ENCODE data around the gene JAK3. TPM values are rescaled to one million over a fixed set of nuclear protein-coding genes. Genes with fewer than 3 reads are reported as not detected.

The JAK3 gene
- total RNA-seq, 2 experiments from 2014 or later: 200 to 217 TPM

DNA sequence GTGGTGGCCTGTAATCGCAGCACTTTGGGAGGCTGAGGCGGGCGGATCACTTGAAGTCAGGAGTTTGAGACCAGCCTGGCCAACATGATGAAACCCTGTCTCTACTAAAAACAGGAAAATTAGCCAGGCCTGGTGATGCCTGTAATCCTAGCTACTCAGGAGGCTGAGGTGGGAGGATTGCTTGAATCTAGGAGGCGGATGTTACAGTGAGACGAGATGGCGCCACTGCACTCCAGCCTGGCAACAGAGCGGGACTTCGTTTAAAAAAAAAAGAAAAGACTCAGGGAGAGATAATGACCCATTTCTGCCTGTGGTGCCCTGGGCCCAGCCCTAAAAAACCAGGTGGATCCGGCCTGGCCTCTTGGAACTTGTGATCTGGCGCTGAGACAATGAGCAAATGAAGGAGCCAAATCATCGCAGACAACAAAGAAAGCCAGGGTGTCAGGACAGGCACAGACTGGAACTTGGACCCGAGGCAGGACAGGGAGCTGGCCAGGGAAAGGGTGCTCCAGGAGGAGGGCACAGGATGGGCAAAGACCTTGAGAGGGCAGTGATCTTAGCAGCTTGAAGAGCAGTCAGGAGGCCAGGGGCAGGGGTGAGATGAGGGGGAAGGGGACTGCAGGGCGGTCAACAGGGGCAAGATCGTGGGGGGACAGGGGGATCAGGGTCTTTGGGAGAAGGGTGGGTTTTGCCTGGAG is 962 bp upstream of the JAK3 start:
- Mint-ChIP-seq H3K27me3 (peaks cover 2% of the 10 kb centered on the region), H3K4me1 (ENCODE audit: low read depth) (peaks cover 56% of the 10 kb centered on the region), H3K36me3 (peaks cover 24% of the 10 kb centered on the region), H3K4me3 (peak overlapping the region; percentile 93), H3K9me3 (peaks cover 4% of the 10 kb centered on the region), H3K27ac (peak overlapping the region; percentile 97)
- ChIA-PET POLR2A (interaction anchor here (0.5 to 6.8 kb wide), 6 partner anchors 14 to 464 kb away, joined by 3 to 99 read pairs (median 4); partner anchors contain the start of genes CCDC124 and RPL18A), CTCF (interaction anchor here (1.0 to 5.9 kb wide), 3 partner anchors 11 to 88 kb away, joined by 3 to 63 read pairs (median 9); partner anchors contain the start of genes CCDC124 and RPL18A)
- DNase-seq: peak; percentile 49
- intact Hi-C loops (cut with micrococcal nuclease): loop anchor here (1.0 kb wide), 1 partner anchor 11 kb away; the partner anchor contains the start of gene RPL18A

DNA sequence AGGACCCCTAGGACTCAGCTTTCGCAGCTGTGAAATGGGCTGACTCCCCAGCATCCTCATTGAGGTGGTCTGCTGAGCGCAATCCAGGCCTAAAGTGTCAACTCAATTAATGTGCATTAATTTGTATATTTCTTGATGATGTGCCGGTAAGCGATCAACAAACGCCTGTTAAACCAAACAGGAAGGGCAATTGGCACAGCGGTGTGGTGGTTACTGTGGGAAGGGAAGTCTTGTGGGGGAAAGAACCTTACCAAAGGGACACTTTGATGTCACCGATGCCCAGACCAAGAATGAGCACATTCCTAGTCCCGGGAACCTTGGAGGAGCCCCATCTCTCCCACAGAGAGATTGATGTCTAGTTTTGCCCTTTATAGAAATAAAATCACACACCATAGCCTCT is 1.6 kb downstream of the JAK3 start:
- H3K36me3 Mint-ChIP-seq: peaks cover 39% of the 10 kb centered on the region
- CTCF ChIA-PET: interaction anchor here (0.6 to 5.9 kb wide), 4 partner anchors 9 to 158 kb away, joined by 3 to 63 read pairs (median 8); partner anchors contain the start of genes CCDC124 and RPL18A
- POLR2A ChIA-PET: interaction anchor here (0.7 to 6.8 kb wide), 4 partner anchors 13 to 22 kb away, joined by 3 to 99 read pairs (median 4); partner anchors contain the start of gene RPL18A
- no peaks in the 10 kb centered on the region for H3K9me3 Mint-ChIP-seq
- H3K27me3 Mint-ChIP-seq: peaks cover 2% of the 10 kb centered on the region
- peak overlapping the region; percentile 93 for H3K4me3 Mint-ChIP-seq
- peak; percentile 66 for DNase-seq
- H3K27ac Mint-ChIP-seq: peak overlapping the region; percentile 97
- peaks cover 54% of the 10 kb centered on the region for H3K4me1 Mint-ChIP-seq (ENCODE audit: low read depth)
- intact Hi-C loops (cut with micrococcal nuclease): loop anchor here (2.0 kb wide), 1 partner anchor 49 kb away; no protein-coding TSS in a partner anchor

DNA sequence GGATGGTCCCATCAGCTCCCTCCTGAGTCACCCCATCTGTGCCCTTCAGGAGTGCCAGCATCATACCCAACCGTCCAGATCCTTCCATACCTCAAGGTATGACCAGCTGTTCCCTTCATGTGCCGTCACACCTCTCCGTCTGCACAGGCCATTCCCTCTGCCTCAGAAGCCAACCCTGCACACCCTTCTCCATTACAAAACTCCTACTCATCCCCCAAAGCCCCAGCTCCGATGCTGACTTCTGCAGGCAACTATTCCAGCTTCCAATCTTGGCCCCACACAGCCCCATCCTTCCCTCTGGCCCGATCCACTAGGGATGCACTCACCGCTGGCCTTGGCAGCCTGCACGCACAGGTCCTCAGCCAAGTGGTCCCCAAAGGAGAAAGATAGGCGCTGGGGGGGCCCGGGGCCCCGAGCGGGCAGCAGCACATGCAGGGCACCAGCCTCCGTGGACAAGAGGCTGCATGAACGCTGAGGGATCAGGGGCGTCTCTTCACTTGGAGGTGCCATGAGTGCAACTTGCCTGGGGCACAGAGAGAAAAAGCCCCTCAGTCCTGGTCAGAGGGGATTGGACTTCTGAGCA is 3.8 kb downstream of the JAK3 start:
- Mint-ChIP-seq H3K27ac (peak overlapping the region; percentile 97), H3K27me3 (peaks cover 2% of the 10 kb centered on the region), H3K9me3 (no peaks in the 10 kb centered on the region), H3K4me1 (ENCODE audit: low read depth) (peaks cover 46% of the 10 kb centered on the region), H3K4me3 (no peak overlapping the region), H3K36me3 (peaks cover 55% of the 10 kb centered on the region)
- no peak for DNase-seq
- CTCF ChIA-PET: interaction anchor here (0.6 to 2.7 kb wide), 2 partner anchors 11 to 378 kb away, joined by 3 to 11 read pairs; no protein-coding TSS in a partner anchor
- intact Hi-C loops (cut with micrococcal nuclease): no loop called here
- POLR2A ChIA-PET: no interaction called here

DNA sequence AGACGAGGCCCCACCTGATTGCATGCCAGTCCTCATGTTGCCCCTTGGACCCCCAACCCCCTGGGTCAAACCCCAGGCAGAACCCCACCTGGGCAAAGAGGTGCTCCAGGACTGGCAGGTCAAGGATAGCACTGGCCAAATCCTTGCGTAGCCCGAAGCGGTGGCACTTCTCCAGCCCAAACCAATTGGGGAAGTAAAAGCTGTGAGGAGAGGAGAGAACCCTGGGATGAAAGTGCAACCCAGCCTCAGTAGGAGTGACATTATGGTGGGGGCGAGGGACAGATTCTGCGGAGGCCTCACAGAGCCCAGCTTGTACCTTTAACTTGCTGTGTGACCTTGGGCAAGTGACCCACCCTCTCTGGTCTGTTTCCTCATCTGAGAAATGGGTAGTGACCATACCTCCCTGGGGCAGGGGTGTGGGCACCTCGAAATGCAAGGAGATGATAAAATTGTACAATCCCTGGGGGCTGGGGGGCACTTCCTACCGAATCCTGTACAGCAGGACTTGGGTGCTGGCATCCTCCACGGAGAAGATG is 4.4 kb downstream of the JAK3 start:
- Mint-ChIP-seq H3K9me3 (no peaks in the 10 kb centered on the region), H3K27me3 (peaks cover 2% of the 10 kb centered on the region), H3K36me3 (peaks cover 59% of the 10 kb centered on the region), H3K4me1 (ENCODE audit: low read depth) (peaks cover 43% of the 10 kb centered on the region), H3K4me3 (no peak overlapping the region), H3K27ac (peak overlapping the region; percentile 97)
- POLR2A ChIA-PET: no interaction called here
- no peak for DNase-seq
- CTCF ChIA-PET: interaction anchor here (0.6 to 2.7 kb wide), 2 partner anchors 12 to 377 kb away, joined by 3 to 11 read pairs; no protein-coding TSS in a partner anchor
- intact Hi-C loops (cut with micrococcal nuclease): no loop called here

DNA sequence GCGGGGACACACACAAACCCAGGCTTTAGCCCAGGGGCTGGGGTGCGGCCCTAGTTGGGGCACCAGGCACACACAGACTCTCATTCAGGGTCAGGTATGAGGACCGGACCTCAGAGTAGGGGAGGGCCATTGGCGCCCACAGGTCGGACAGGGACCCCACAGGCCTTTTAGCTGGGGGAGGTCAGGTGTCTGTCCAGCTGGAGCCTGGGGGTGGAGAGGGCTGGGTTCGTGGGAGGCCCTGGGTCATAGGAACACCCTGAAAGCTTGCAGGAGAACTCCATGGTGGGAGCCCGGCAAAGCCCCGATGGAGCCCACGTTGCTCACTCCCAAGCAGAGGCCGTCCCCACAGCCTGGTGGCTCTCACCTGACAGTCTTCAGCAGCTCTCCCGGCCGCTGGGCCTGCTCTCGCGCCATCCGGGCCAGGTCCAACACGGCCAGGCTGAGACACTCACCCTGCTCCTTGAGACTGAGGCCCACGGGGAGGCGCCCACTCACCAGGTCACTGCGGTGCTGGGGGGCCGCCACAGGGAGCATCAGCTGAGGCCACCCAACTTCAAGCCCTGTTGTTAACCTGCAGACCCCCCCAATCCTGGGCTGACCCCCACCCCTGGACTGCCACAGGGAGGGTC is 5.0 kb downstream of the JAK3 start:
- no peak overlapping the region for H3K4me3 Mint-ChIP-seq
- H3K36me3 Mint-ChIP-seq: peaks cover 63% of the 10 kb centered on the region
- ChIA-PET POLR2A (no interaction called here), CTCF (no interaction called here)
- intact Hi-C loops (cut with micrococcal nuclease): no loop called here
- H3K27ac Mint-ChIP-seq: no peak overlapping the region
- H3K9me3 Mint-ChIP-seq: no peaks in the 10 kb centered on the region
- no peak for DNase-seq
- H3K27me3 Mint-ChIP-seq: peaks cover under 1% of the 10 kb centered on the region
- H3K4me1 Mint-ChIP-seq (ENCODE audit: low read depth): peaks cover 38% of the 10 kb centered on the region

DNA sequence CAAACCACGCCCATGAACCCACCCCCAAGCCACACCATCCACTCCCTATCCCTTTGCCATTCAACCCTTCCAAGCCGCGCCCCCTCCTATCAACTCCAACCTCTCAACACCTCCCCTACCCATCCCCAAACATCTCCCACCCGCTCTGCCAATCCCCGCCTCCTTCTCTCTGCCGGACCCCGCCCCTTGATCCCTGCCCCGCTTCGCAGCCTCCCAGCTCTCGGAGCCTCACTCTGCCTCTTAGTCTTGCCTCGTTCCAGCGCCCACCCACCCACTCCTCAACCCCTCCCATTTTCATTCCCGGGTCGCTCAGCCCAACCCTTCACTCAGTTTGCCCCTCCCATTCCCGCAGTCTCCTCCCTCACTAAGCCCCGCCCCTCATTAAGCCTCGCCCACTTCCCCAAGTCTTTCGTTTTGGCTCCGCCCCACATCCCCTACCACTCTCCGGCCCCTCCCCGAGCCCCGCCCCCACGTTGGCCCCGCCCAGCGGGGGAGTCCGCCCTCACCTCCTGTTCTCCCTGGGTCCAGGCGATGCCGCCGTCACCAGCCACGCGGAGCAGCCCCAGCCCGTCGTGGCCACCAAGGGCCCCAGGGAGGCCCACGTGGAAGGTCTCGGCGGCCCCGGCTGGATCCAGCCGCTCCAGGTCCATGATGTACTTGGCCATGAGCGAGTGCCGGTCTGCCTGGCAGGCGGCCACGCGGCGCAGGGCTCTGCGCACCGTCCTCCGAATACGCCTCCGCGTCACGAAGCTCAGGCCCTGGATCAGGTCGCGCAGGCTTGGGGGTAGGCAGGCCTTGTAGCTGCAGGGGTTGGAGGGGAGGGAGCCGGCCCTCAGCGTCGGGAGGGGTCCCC is 5.7 kb downstream of the JAK3 start:
- Mint-ChIP-seq H3K27me3 (no peaks in the 10 kb centered on the region), H3K27ac (no peak overlapping the region), H3K4me1 (ENCODE audit: low read depth) (peaks cover 38% of the 10 kb centered on the region), H3K4me3 (no peak overlapping the region), H3K9me3 (no peaks in the 10 kb centered on the region), H3K36me3 (peaks cover 66% of the 10 kb centered on the region)
- intact Hi-C loops (cut with micrococcal nuclease): no loop called here
- peak; percentile 81 for DNase-seq
- POLR2A ChIA-PET: no interaction called here
- CTCF ChIA-PET: no interaction called here

DNA sequence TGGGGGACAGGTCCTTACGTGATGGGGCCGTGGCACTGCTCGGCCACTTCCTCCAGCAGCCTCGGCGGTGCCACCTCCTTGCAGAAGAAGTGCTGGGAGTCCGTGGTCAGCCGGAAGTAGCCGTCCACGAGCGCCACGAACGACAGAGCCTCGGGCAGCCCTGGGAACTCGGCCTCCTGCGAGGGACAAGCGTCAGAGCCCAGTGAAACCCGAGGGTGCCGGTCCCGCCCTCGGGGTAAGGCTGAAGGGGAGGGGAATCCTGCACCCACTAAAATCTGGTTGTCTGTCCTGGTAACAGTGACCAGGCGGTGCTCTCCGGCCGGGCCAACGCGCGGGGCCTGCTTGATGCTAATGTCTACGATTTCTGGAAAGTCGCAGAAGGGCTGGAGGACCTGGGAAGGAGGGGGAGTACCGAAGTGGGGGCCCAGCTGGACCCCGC is 6.4 kb downstream of the JAK3 start:
- ChIA-PET CTCF (no interaction called here), POLR2A (interaction anchor here (1.2 kb wide), 1 partner anchor 19 kb away, joined by 3 read pairs; no protein-coding TSS in a partner anchor)
- no peak for DNase-seq
- Mint-ChIP-seq H3K36me3 (peaks cover 68% of the 10 kb centered on the region), H3K27me3 (no peaks in the 10 kb centered on the region), H3K4me1 (ENCODE audit: low read depth) (peaks cover 38% of the 10 kb centered on the region), H3K4me3 (no peak overlapping the region), H3K27ac (peak overlapping the region; percentile 18), H3K9me3 (no peaks in the 10 kb centered on the region)
- intact Hi-C loops (cut with micrococcal nuclease): no loop called here

DNA sequence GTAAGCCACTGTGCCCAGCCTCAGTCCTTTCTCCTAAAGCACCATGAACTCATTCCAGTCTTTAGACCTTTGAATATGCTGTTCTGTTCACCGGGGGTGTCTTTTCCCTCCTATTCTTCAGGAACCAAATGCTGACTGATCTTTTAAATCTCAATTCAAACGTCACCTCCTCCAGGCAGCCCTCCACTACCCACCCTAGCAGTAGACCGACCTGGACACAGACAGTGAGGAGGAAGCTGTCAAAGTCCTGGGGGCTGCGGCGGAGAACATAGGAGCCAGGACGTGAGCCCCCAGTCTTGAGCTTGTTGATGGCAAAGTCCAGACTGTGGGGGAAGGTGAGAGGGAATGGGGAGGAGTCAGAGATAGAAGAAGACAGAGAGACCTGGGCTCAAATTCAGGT is 7.8 kb downstream of the JAK3 start:
- CTCF ChIA-PET: no interaction called here
- intact Hi-C loops (cut with micrococcal nuclease): no loop called here
- Mint-ChIP-seq H3K27ac (no peak overlapping the region), H3K27me3 (no peaks in the 10 kb centered on the region), H3K4me1 (ENCODE audit: low read depth) (peaks cover 26% of the 10 kb centered on the region), H3K9me3 (no peaks in the 10 kb centered on the region), H3K36me3 (peaks cover 71% of the 10 kb centered on the region), H3K4me3 (no peak overlapping the region)
- no peak for DNase-seq
- POLR2A ChIA-PET: no interaction called here

DNA sequence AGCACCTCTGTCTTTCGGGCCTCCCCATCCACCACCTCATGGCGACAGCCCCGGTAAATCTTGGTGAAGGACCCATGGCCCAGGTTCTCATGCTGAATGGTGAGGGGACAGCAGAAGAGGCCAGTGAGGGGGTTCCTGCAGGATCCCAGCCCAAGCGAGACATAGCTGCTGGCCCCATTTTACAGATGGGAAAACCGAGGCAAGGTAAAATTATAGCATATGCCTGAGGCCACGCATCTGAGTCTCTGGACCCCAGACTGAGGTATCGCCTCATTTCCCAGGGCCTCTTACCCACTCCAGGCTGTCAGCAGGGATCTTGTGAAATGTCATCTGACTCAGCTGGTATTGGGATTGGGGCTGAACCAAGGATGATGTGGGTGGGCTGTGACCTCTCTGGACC is 9.8 kb downstream of the JAK3 start:
- ChIA-PET CTCF (interaction anchor here (0.9 kb wide), 1 partner anchor 18 kb away, joined by 3 read pairs; no protein-coding TSS in a partner anchor), POLR2A (no interaction called here)
- no peaks in the 10 kb centered on the region for H3K27me3 Mint-ChIP-seq
- H3K4me3 Mint-ChIP-seq: no peak overlapping the region
- no peak for DNase-seq
- no peak overlapping the region for H3K27ac Mint-ChIP-seq
- H3K36me3 Mint-ChIP-seq: peaks cover 69% of the 10 kb centered on the region
- intact Hi-C loops (cut with micrococcal nuclease): no loop called here
- peaks cover 7% of the 10 kb centered on the region for H3K4me1 Mint-ChIP-seq (ENCODE audit: low read depth)
- no peaks in the 10 kb centered on the region for H3K9me3 Mint-ChIP-seq

DNA sequence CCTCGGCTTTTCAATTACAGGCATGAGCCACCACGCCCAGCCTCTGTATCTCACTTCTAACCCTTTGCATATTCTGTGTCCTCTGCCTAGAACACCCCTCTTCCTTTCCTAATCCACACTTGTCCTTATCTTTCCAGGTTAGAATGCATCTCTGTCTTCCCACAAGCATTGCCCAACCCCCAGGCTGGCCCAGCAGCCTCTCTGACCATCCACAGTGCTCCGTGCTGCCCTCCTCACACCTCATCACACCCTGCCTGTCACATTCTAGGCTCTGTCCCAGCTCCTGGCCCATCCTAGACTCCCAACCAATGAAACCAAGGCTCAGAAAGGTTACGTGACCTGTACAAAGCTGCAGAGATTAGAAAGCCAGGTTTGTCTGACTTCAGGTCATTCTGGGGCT is 11.3 kb downstream of the JAK3 start:
- peaks cover 7% of the 10 kb centered on the region for H3K4me1 Mint-ChIP-seq (ENCODE audit: low read depth)
- CTCF ChIA-PET: no interaction called here
- POLR2A ChIA-PET: no interaction called here
- peaks cover 2% of the 10 kb centered on the region for H3K9me3 Mint-ChIP-seq
- intact Hi-C loops (cut with micrococcal nuclease): no loop called here
- H3K27ac Mint-ChIP-seq: no peak overlapping the region
- H3K27me3 Mint-ChIP-seq: no peaks in the 10 kb centered on the region
- peaks cover 74% of the 10 kb centered on the region for H3K36me3 Mint-ChIP-seq
- no peak for DNase-seq
- H3K4me3 Mint-ChIP-seq: no peak overlapping the region

DNA sequence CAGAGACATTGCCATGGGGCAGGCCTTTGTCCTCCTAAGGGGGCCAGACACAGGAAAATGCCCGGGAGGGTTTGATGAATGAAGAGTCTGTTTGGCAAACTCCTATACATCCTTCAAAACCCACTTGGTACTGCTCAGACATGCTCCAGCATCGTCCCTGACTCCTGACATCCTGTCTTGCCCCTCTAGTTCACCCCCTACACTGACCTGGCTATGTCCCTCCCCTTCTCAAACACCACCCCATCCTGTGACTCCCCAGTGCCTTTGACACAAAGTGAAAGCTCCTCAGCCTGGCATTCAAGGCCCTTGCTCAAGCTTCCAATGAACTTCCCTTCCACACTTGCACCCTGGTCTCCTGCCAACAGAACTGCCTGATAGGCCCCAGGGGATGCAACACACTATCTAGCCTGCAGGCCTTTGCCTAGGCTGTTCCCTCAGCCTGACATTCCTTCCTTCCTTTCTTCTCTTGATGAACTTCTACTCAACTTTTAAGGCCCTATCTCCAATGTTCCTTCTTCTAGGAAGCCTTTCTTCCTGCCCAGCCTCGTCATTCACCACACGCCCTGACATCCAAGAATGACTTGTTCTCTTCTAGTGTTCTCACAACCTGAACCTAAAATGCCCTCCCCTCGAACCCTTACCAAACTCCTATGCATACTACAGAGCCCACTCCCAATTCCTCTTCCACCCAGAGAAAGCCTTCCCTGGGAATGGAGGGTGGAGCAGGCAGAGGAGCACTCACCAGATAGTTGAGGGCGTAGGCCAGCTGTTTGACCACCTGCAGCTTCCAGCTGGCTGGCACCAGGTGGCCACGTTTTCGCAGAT is 12.4 kb downstream of the JAK3 start:
- Mint-ChIP-seq H3K4me1 (ENCODE audit: low read depth) (peaks cover 3% of the 10 kb centered on the region), H3K27ac (no peak overlapping the region), H3K4me3 (no peak overlapping the region), H3K27me3 (no peaks in the 10 kb centered on the region), H3K9me3 (peaks cover 2% of the 10 kb centered on the region), H3K36me3 (peaks cover 77% of the 10 kb centered on the region)
- CTCF ChIA-PET: no interaction called here
- no peak for DNase-seq
- intact Hi-C loops (cut with micrococcal nuclease): no loop called here
- POLR2A ChIA-PET: interaction anchor here (1.0 to 1.9 kb wide), 2 partner anchors 10 to 14 kb away, joined by 4 to 6 read pairs; no protein-coding TSS in a partner anchor

Measured in activated CD4-positive, alpha-beta memory T cell treated with anti-CD3 and anti-CD28 coated beads for 36 hours (primary cell).